HEK293 (cell line): ENCODE data around the gene FKBP7.

Experiments
- CTCF ChIA-PET: fragments of 350-600 bp; formaldehyde crosslinking; extraction: SDS; loops from one replicate; lab custom pipeline; 2021; ENCODE audit warnings: antibody characterized with exemption; lab: Yijun Ruan, JAX
- POLR2A ChIA-PET: fragments of 300-600 bp; formaldehyde crosslinking; extraction: SDS; loops from one replicate; lab custom pipeline; 2020; ENCODE audit warnings: antibody characterized with exemption, inconsistent platforms; lab: Yijun Ruan, JAX
- H3K27ac ChIP-seq: fragments of 200-500 bp; sonication (Bioruptor generic); 2 replicates; pipeline ENCODE4 v1.5.1; 2014; ENCODE audit warnings: low read depth, low read length, control low read depth, inconsistent platforms; ENCODE audit errors: extremely low read depth
- H3K36me3 ChIP-seq, 2 experiments: fragments of 200-500 bp in 1 of 2; sonication (Bioruptor generic) in 1 of 2; 1 replicate in 1 of 2; 2 replicates in 1 of 2; pipeline ENCODE4 v1.5.1; 2014 to 2017; ENCODE audit warnings: inconsistent platforms in 2 of 2, low read length in 2 of 2; ENCODE audit not compliant: control insufficient read depth in 2 of 2, insufficient read depth in 1 of 2
- H3K4me1 ChIP-seq: fragments of 200-500 bp; sonication (Bioruptor generic); 2 replicates; pipeline ENCODE4 v1.5.1; 2014; ENCODE audit warnings: mild to moderate bottlenecking, low read length, inconsistent platforms; ENCODE audit not compliant: control insufficient read depth, insufficient read depth
- H3K4me3 ChIP-seq: 2 replicates; pipeline ENCODE4 v1.5.1; 2011; ENCODE audit warnings: low read depth, mild to moderate bottlenecking, control low read depth, low read length, moderate library complexity
- H3K9me3 ChIP-seq: fragments of 200-500 bp; sonication (Bioruptor generic); 2 replicates; pipeline ENCODE4 v1.5.1; 2014; ENCODE audit warnings: low read depth, low read length, inconsistent platforms; ENCODE audit not compliant: control insufficient read depth, insufficient read depth
- CTCF ChIP-seq: fragments of 450-650 bp; formaldehyde crosslinking; IDR thresholded peaks from 2 replicates; pipeline ENCODE4 v1.5.1; 2016; ENCODE audit warnings: missing biosample characterization, missing genetic modification characterization
- GLI2 ChIP-seq: fragments of 450-650 bp; formaldehyde crosslinking; IDR thresholded peaks from 2 replicates; pipeline ENCODE4; 2017; ENCODE audit warnings: missing biosample characterization, missing genetic modification characterization, low read depth, borderline replicate concordance
- KLF17 ChIP-seq: fragments of 450-650 bp; formaldehyde crosslinking; IDR thresholded peaks from 2 replicates; pipeline ENCODE4 v1.5.1; 2016; ENCODE audit warnings: missing biosample characterization, missing genetic modification characterization
- OSR2 ChIP-seq: fragments of 450-650 bp; formaldehyde crosslinking; IDR thresholded peaks from 2 replicates; pipeline ENCODE4 v1.5.1; 2016; ENCODE audit warnings: missing biosample characterization, missing genetic modification characterization
- REPIN1 ChIP-seq: fragments of 450-650 bp; formaldehyde crosslinking; IDR thresholded peaks from 2 replicates; pipeline ENCODE4 v1.5.1; 2017; ENCODE audit warnings: missing biosample characterization, missing genetic modification characterization, low read depth
- SALL2 ChIP-seq: fragments of 450-650 bp; formaldehyde crosslinking; IDR thresholded peaks from 2 replicates; pipeline ENCODE4 v1.5.0; 2017; ENCODE audit warnings: missing biosample characterization, mild to moderate bottlenecking, missing genetic modification characterization, borderline replicate concordance
- ZFP37 ChIP-seq: fragments of 450-650 bp; formaldehyde crosslinking; IDR thresholded peaks from 2 replicates; pipeline ENCODE4 v1.5.1; 2016; ENCODE audit warnings: missing biosample characterization, missing genetic modification characterization
- ZNF174 ChIP-seq: fragments of 450-650 bp; formaldehyde crosslinking; IDR thresholded peaks from 2 replicates; pipeline ENCODE4 v1.5.0; 2017; ENCODE audit warnings: missing biosample characterization, mild to moderate bottlenecking, missing genetic modification characterization
- ZNF366 ChIP-seq: fragments of 450-650 bp; formaldehyde crosslinking; conservative IDR thresholded peaks from 2 replicates; pipeline ENCODE4 v1.5.1; 2016; ENCODE audit warnings: missing biosample characterization, missing genetic modification characterization
- ZNF610 ChIP-seq: fragments of 450-650 bp; formaldehyde crosslinking; IDR thresholded peaks from 2 replicates; pipeline ENCODE4 v1.5.1; 2016; ENCODE audit warnings: missing biosample characterization, missing genetic modification characterization, borderline replicate concordance
- ZNF621 ChIP-seq: fragments of 450-650 bp; formaldehyde crosslinking; IDR thresholded peaks from 2 replicates; pipeline ENCODE4 v1.5.1; 2017; ENCODE audit warnings: missing biosample characterization, missing genetic modification characterization
- ZNF626 ChIP-seq: fragments of 450-650 bp; sonication (Bioruptor Pico); formaldehyde crosslinking; IDR thresholded peaks from 2 replicates; pipeline ENCODE4 v1.5.1; 2018; ENCODE audit warnings: missing biosample characterization, missing genetic modification characterization, inconsistent platforms
- ZNF660 ChIP-seq: fragments of 450-650 bp; IDR thresholded peaks from 2 replicates; pipeline ENCODE4 v1.5.1; 2018; ENCODE audit warnings: missing biosample characterization, mild to moderate bottlenecking, missing genetic modification characterization
- ZSCAN18 ChIP-seq: fragments of 450-650 bp; formaldehyde crosslinking; IDR thresholded peaks from 2 replicates; pipeline ENCODE4 v1.5.1; 2016; ENCODE audit warnings: missing biosample characterization, missing genetic modification characterization
- ZSCAN30 ChIP-seq: fragments of 450-650 bp; IDR thresholded peaks from 2 replicates; pipeline ENCODE4 v1.5.1; 2018; ENCODE audit warnings: missing biosample characterization, mild to moderate bottlenecking, missing genetic modification characterization, moderate library complexity
- TF ChIP-seq, protein P1 (sequence below): fragments of 450-650 bp; formaldehyde crosslinking; IDR thresholded peaks from 2 replicates; pipeline ENCODE4 v1.5.1; 2017; ENCODE audit warnings: missing biosample characterization, missing genetic modification characterization
- TF ChIP-seq, protein P2 (sequence below): fragments of 450-650 bp; formaldehyde crosslinking; IDR thresholded peaks from 2 replicates; pipeline ENCODE4 v1.5.1; 2017; ENCODE audit warnings: missing biosample characterization, mild to moderate bottlenecking, missing genetic modification characterization, moderate library complexity

Gene FKBP7

DNA sequence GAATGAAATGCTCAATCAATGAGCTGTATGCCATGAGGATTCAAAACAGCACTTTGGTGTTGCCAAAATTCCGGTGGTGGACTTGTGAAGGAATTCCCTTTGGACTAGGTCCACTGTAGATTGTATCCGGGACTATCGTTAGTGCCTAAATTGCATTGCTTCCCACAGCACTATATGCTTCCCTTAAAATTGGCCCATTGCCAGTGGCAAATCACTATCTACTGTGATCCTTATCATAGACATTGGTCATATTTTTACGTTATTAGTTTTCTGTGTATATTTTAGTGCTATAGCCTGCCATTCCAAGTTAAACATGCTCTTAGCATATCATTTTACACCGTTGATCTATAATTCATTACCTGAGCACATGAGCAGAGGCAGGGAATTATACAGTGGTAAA, 25.5 kb downstream of the FKBP7 start:
- H3K36me3 ChIP-seq: peaks cover 0 to 19% of the 10 kb centered on the region in 2 experiments; a peak in 1 of 3 replicates
- ChIA-PET CTCF (interaction anchor here (0.7 kb wide), 1 partner anchor 55 kb away, joined by 3 read pairs; no protein-coding TSS in a partner anchor), POLR2A (no interaction called here)
- TF ChIP-seq, protein P1, sequence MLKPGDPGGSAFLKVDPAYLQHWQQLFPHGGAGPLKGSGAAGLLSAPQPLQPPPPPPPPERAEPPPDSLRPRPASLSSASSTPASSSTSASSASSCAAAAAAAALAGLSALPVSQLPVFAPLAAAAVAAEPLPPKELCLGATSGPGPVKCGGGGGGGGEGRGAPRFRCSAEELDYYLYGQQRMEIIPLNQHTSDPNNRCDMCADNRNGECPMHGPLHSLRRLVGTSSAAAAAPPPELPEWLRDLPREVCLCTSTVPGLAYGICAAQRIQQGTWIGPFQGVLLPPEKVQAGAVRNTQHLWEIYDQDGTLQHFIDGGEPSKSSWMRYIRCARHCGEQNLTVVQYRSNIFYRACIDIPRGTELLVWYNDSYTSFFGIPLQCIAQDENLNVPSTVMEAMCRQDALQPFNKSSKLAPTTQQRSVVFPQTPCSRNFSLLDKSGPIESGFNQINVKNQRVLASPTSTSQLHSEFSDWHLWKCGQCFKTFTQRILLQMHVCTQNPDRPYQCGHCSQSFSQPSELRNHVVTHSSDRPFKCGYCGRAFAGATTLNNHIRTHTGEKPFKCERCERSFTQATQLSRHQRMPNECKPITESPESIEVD (tag by site-specific recombination): peak; percentile 61
- TF ChIP-seq REPIN1 (tag by site-specific recombination) (no peak), OSR2 (peak; percentile 5; the same call in 1 of the 2 replicates)
- no peaks in the 10 kb centered on the region for H3K9me3 ChIP-seq
- 0 out of 2 replicates have a peak, but pooled peaks cover 9% of the 10 kb centered on the region for H3K4me1 ChIP-seq
- no peak overlapping the region for H3K4me3 ChIP-seq
- no peak overlapping the region for H3K27ac ChIP-seq

DNA sequence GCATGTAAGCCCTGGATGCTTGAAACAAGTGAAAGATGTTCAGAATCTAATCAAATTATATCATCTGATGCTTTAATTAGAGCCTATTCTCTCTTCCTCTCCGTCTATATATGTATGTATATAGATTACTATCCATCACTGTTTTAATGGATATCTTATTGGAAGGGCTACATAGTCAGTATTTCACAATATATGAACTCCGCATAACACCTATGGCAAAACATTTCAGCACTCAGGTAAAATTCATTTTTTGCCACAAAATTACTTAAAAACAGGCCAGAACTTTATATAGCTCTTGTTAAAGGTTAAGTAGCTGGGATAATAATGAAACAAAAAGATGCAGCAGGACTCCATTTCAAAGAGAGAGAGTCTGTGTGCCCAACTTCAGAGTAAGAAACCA, 26.1 kb downstream of the FKBP7 start:
- H3K9me3 ChIP-seq: no peaks in the 10 kb centered on the region
- TF ChIP-seq ZNF366 (tag by site-specific recombination) (no peak), SALL2 (tag by site-specific recombination) (no peak), GLI2 (tag by site-specific recombination) (no peak), KLF17 (no peak)
- TF ChIP-seq, protein P2, sequence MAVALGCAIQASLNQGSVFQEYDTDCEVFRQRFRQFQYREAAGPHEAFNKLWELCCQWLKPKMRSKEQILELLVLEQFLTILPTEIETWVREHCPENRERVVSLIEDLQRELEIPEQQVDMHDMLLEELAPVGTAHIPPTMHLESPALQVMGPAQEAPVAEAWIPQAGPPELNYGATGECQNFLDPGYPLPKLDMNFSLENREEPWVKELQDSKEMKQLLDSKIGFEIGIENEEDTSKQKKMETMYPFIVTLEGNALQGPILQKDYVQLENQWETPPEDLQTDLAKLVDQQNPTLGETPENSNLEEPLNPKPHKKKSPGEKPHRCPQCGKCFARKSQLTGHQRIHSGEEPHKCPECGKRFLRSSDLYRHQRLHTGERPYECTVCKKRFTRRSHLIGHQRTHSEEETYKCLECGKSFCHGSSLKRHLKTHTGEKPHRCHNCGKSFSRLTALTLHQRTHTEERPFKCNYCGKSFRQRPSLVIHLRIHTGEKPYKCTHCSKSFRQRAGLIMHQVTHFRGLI: no peak
- no peak overlapping the region for H3K4me3 ChIP-seq
- H3K27ac ChIP-seq: no peak overlapping the region
- POLR2A ChIA-PET: interaction anchor here (2.1 kb wide), 1 partner anchor 38 kb away, joined by 33 read pairs; no protein-coding TSS in a partner anchor
- peaks cover under 1 to 22% of the 10 kb centered on the region in 2 experiments; a peak in 2 of 3 replicates for H3K36me3 ChIP-seq
- CTCF ChIA-PET: interaction anchor here (0.7 kb wide), 1 partner anchor 55 kb away, joined by 3 read pairs; no protein-coding TSS in a partner anchor
- H3K4me1 ChIP-seq: 0 out of 2 replicates have a peak, but pooled peaks cover 9% of the 10 kb centered on the region

GRCh38 chr2:178450774-178451525, 27.4 kb downstream of the FKBP7 start, which contains the start of the genes PJVK and PRKRA:
PJVK (plus strand) TSS chr2:178451378; CDS start chr2:178453410, 2,032 bp downstream.
PRKRA (minus strand) TSS chr2:178451175; CDS start chr2:178451030, 145 bp downstream.
- ChIA-PET CTCF (interaction anchor here (0.6 to 3.3 kb wide), 3 partner anchors 23 to 85 kb away, joined by 3 to 16 read pairs (median 3); no protein-coding TSS in a partner anchor), POLR2A (interaction anchor here (0.6 to 2.1 kb wide), 26 partner anchors 10 to 805 kb away, joined by 3 to 33 read pairs (median 5); partner anchors contain the start of genes PDE11A, PLEKHA3 and RBM45)
- Histone ChIP-seq H3K36me3 (peaks cover 9 to 34% of the 10 kb centered on the region in 2 experiments), H3K4me1 (0 out of 2 replicates have a peak, but pooled peaks cover 9% of the 10 kb centered on the region), H3K27ac (peak within 1 kb of the TSS; percentile 83), H3K4me3 (peak within 1 kb of the TSS; percentile 92), H3K9me3 (no peaks in the 10 kb centered on the region)
- no peak for TF ChIP-seq ZNF621 (tag by site-specific recombination)
- TF ChIP-seq ZSCAN30 (tag by site-specific recombination): peak; percentile 90
- TF ChIP-seq ZNF610 (tag by site-specific recombination): peak; percentile 86
- TF ChIP-seq ZNF660 (tag by site-specific recombination): 0 out of 2 replicates have a peak, but pooled peaks have one; percentile 14
- TF ChIP-seq CTCF: peak; percentile 78
- 0 out of 2 replicates have a peak, but pooled peaks have one; percentile 20 for TF ChIP-seq ZSCAN18 (tag by site-specific recombination)
- no peak for TF ChIP-seq ZNF626
- no peak for TF ChIP-seq ZNF174
- TF ChIP-seq ZFP37 (tag by site-specific recombination): peak; percentile 37; the same call in 1 of the 2 replicates
